AG04449 (cell line): Measurements from ENCODE around the gene ALOX12B.
A peak's percentile ranks its signal among the peaks of the same experiment; 100 is the strongest.

ENCODE experiments used
- CTCF ChIA-PET: fragments of 350-600 bp; formaldehyde crosslinking; extraction: SDS; loops from one replicate; lab custom pipeline; 2021; ENCODE audit warnings: antibody characterized with exemption; lab: Yijun Ruan, JAX
- POLR2A ChIA-PET: fragments of 400-600, 350-600 bp; formaldehyde crosslinking; extraction: SDS; loops from one replicate; lab custom pipeline; 2020; ENCODE audit warnings: antibody characterized with exemption, inconsistent platforms; lab: Yijun Ruan, JAX
- DNase-seq: peaks from one replicate; pipeline ENCODE4 v3.0.0-alpha.2; 2010; ENCODE audit warnings: low read depth, low spot score
- H3K4me3 ChIP-seq: 2 replicates; pipeline ENCODE4 v1.5.1; 2011; ENCODE audit warnings: low read depth, mild to moderate bottlenecking, control low read depth, low read length
- CTCF ChIP-seq: IDR thresholded peaks from one replicate; pipeline ENCODE4 v1.5.1; 2011; ENCODE audit warnings: mild to moderate bottlenecking, moderate library complexity, low read length, control low read depth, inconsistent platforms; ENCODE audit not compliant: insufficient read depth; ENCODE audit errors: missing control alignments

Gene ALOX12B

DNA sequence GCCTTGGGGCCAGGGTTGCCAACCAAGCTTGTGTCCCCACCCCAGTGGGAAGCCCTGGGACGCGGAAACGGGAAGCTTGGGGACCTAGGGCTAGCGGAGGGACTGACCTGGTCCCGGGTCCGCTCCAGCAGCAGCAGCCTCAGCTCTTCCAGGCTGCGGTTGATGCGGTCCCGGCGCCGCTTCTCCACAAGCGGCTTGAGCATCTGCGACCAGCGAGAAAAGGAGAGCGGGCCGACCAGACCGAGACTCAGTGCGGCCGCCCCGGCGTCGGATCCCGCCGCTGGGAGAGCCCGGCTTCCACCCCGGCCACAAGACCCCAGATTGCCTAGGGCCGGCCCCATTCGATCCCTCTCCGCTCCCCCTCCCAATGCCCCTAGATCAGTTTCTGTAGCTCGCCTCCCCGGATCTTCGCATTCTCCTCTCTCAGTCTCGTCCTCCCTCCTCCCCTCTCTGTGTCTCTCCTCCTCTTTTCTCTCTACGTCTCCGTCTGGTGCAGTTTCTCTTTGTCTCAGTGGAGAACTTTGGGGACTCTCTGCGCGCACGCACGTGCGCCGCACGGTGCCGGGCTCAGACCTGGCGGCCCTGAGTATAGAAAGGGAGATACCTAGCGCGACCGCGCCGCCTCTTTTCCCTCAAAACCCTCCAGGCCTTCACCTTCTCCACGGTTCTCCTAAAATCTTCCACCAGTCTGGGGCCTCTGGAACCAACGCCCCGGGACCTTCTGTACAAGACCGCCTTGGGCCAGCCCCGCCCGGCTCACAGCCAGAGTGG, 35.6 kb upstream of the ALOX12B start:
- peak overlapping the region; percentile 77 for H3K4me3 ChIP-seq
- no peak for DNase-seq
- ChIA-PET POLR2A (no interaction called here), CTCF (interaction anchor here (1.0 to 3.9 kb wide), 11 partner anchors 10 to 253 kb away, joined by 3 to 41 read pairs (median 5); partner anchors contain the start of gene VAMP2)
- TF ChIP-seq CTCF: no peak

DNA sequence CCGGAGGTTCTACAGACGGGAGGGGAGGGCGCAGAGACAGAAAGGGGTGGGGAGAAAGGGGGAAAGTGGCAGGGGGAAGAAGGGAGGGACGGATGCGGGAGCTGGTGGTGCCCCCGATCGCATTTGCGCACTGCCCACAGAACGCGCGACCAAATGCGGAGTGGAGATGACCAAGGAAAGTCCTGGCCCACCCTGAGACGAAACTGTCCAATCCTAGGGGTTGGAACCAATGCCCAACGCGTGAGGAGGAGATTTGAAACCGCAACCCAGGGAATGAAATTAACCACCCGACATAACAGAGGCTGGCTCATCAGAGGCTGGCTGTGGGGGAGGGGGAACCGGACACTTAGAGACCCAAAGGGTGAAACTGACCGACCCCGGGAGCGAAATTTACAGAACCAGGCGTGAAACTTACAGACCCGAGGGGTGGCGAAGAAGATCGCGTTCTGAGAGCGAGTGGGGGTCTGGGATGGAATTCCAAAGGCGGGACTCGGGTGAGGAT, 35.0 kb upstream of the ALOX12B start:
- TF ChIP-seq CTCF: no peak
- CTCF ChIA-PET: interaction anchor here (0.7 to 3.9 kb wide), 15 partner anchors 9 to 254 kb away, joined by 3 to 41 read pairs (median 3); partner anchors contain the start of gene VAMP2
- peak overlapping the region; percentile 77 for H3K4me3 ChIP-seq
- no peak for DNase-seq
- POLR2A ChIA-PET: interaction anchor here (1.1 kb wide), 1 partner anchor 51 kb away, joined by 6 read pairs; no protein-coding TSS in a partner anchor

DNA sequence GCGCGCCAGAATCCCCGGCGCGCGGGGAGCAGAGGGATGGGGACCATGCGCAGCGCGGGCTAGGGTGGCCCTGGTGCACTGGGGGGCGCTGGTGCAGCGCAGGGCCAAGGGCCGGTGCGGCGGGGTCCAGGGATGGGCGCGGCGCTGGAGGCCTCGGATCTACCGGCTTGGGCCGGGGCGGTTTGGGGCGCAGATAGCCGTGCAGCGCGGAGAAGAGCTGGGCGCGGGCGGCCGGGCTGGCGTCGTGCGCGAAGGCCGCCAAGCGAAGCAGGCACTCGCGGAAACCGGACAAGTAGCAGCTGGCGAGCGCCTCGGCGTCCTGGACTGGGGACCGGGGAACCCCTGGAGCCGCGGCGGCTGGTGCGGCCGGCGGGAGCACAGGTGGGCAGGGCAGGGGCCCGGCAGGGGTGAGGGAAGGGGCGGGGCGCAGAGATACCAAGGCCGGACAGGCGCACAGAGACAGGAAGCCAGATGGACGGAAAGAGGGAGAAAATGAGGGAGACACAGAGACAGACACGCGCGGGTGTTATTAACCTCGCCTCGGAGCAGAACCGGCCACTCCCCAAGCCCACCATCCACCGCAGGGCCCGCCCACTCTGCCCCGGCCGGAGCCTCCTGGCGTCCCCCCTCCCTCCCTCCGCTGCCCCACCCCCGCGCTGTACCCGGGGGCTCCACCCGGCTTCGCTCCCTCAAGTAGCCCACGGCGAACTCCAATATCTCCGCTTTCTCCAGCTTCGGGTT, 34.3 kb upstream of the ALOX12B start:
- DNase-seq: no peak
- POLR2A ChIA-PET: interaction anchor here (1.1 kb wide), 1 partner anchor 51 kb away, joined by 6 read pairs; no protein-coding TSS in a partner anchor
- peak; percentile 79 for TF ChIP-seq CTCF
- CTCF ChIA-PET: interaction anchor here (0.7 to 3.9 kb wide), 13 partner anchors 10 to 181 kb away, joined by 3 to 41 read pairs (median 4); partner anchors contain the start of gene VAMP2
- peak overlapping the region; percentile 77 for H3K4me3 ChIP-seq

GRCh38 chr17:8121407-8121680, 33.8 kb upstream of the ALOX12B start:
- ChIA-PET POLR2A (interaction anchor here (1.1 kb wide), 1 partner anchor 52 kb away, joined by 6 read pairs; no protein-coding TSS in a partner anchor), CTCF (interaction anchor here (1.4 to 3.9 kb wide), 2 partner anchors 16 to 181 kb away, joined by 4 to 33 read pairs; no protein-coding TSS in a partner anchor)
- no peak for TF ChIP-seq CTCF
- DNase-seq: no peak
- peak overlapping the region; percentile 77 for H3K4me3 ChIP-seq

DNA sequence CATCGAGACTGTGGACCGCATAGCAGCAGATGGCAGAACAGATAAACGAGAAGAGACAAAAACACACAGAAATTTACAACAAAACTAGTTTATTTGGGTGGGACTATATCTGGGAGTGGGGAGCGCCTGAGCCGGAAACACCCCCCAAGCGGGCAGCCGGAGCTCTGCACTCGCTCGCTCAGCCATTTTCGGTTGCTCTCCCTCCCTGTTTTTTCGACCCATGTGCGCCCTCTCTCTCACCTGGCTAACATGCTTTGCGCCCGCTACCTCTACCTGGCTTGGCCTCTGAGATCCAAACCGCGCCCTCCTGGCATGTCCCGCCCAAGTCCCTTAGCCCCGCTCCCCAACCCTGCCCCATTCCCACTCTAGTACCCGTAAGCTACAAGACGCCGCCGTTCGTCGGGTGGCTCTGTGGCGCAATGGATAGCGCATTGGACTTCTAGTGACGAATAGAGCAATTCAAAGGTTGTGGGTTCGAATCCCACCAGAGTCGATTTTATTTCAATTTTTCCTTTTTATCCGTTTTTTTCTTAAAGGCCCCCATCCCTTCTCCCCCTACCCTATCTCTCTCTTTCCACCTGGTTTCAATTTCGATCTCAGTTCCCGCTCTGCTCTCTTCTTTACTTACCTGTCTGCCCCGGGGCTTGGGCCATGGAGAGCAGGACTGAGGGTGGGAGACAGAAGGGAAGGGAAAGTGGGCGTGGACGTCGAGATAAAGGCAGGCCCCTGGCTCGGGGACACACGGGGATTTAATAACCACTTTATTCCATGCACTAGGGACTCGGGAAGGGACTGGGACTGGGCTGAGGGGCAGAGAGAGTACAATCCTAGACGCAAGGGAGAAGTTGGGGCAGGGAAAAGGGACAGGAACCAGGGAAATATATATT, 33.2 kb upstream of the ALOX12B start:
- peak overlapping the region; percentile 77 for H3K4me3 ChIP-seq
- ChIA-PET CTCF (interaction anchor here (0.9 to 7.5 kb wide), 18 partner anchors 11 to 180 kb away, joined by 3 to 168 read pairs (median 16); partner anchors contain the start of genes ALOX12B, PFAS and VAMP2), POLR2A (interaction anchor here (0.7 to 2.3 kb wide), 7 partner anchors 31 to 279 kb away, joined by 3 to 12 read pairs (median 6); partner anchors contain the start of genes BORCS6 and PER1)
- peak; percentile 29 for TF ChIP-seq CTCF
- no peak for DNase-seq
